Pons (tissue), 1 donor: Measurements from ENCODE around the gene KLF12.

Experiments used
- DNase-seq: peaks from one replicate; pipeline ENCODE4 v3.0.0-alpha.2; 2016; ENCODE audit warnings: low spot score

The KLF12 gene

GRCh38 chr13:74103970-74104555, 30.1 kb downstream of the KLF12 start:
- DNase-seq = no peak

DNA sequence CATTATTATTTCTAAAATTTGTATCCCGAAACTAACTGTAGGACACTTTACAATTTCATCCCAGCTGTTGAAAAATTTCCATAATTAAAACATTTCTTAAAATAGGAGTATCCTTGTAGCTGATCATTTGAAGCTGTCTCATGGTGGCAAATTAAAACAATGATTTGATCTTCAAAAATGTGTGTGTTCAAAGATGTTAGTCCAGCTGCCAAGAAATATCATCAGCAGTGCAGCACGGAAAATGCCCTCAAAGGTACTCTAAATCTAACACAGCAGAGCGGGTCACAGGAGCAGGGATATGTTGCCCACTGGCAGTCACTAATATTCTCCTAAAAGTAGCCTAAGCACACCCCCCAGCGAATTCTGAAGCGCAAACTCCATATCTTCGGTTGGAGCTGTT, 31.0 kb downstream of the KLF12 start:
- no peak for DNase-seq

DNA sequence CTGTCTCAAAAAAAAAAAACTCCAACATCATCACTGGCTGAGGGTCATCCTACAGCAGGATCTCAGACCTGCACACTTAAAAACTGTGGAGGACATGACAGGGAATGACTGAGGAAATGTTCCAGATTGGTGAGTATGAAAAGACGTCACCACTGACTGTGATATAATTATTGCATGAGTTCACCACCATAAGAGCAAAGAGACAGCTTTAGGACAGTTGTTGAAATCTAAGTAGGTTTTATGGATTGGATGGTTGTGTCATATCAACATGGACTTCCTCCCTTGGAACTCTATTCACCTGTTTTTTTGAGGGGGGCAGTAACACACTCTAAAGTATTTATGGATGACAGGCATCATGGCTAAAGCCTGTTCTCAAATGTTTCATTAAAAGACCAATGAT, 31.5 kb downstream of the KLF12 start:
- DNase-seq = no peak

DNA sequence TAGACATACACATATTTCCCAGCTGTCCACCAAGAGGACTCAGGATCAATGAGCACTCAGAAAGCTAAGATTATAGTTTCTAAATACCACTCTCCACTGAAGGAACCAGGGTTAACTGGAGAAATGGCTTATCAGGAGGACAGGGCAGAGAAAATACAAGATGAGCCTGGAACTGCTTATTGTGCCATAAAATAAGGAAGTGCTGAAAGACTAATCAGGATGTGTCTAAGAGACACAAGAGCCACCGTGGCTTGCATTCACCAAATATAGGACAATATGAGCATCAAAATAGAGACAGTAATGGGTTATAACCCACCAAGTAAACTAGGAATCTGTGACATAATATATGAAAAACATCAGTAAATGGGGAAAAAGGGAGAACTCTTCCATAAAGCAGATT, 32.8 kb downstream of the KLF12 start:
- no peak for DNase-seq

DNA sequence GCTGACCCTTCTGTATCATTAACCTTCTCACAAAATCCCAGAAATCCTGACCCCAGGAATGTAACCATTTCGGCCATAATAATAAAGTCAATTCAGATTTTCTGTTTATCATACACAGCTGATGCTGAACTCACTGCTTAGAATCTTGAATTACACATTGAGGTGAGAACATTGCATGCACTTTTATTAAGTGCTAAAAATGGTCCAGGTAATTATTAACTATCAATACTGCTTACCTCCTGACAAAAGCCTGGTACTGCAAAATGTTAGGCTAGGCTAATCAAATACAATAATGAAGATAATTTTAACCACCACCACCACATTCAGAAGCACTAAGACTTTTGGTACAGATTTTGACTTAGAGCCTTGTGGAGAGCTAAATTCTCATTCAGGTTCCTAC, 36.1 kb downstream of the KLF12 start:
- DNase-seq = no peak

GRCh38 chr13:74097116-74097515, 37.1 kb downstream of the KLF12 start:
- DNase-seq = no peak

- no peak for DNase-seq
Observed at GRCh38 chr13:74093691-74094090, 40.5 kb downstream of the KLF12 start.

DNA sequence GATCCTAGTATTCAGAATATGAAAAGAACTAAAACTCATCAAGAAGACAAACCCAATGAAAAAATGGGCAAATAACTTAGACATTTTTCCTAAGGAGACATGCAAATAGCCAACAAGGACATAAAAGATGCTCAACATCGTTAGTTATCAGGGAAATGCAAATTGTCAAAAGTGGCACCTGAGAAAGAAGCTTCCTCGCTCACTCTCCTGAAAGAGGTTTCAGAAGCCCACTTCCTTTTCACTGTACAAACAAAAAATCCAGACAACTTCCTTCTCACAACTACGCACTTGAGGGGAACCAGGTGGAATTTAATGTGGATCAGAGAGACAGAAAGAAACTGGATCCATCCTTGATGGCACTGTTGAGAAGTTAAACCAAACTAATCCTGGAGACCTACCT, 41.5 kb downstream of the KLF12 start:
- DNase-seq = no peak

GRCh38 chr13:74090869-74091605, 43.2 kb downstream of the KLF12 start:
- DNase-seq = no peak

DNA sequence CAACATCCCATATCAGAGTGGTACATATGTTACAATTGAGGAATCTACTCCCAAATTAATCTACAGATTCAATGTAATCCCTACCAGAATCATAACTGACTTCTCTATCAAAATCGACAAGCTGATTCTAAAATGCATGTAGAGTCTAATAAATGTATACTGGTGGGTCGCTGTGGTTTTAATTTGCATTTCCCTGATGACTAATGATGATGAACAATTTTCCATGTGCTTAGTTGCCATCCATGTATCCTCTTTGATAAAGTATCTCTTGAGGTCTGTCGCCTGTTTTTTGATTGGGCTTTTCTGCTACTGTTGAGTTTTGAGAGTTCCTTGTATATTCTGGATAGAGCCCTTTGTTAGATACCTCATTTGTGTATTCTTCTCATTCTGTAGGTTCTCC, 43.8 kb downstream of the KLF12 start:
- DNase-seq = no peak

- DNase-seq = no peak
Observed at GRCh38 chr13:74087357-74087756, 46.8 kb downstream of the KLF12 start.
